ENCODE data around the gene FAM171A1.

- TF ChIP-seq, protein P1, sequence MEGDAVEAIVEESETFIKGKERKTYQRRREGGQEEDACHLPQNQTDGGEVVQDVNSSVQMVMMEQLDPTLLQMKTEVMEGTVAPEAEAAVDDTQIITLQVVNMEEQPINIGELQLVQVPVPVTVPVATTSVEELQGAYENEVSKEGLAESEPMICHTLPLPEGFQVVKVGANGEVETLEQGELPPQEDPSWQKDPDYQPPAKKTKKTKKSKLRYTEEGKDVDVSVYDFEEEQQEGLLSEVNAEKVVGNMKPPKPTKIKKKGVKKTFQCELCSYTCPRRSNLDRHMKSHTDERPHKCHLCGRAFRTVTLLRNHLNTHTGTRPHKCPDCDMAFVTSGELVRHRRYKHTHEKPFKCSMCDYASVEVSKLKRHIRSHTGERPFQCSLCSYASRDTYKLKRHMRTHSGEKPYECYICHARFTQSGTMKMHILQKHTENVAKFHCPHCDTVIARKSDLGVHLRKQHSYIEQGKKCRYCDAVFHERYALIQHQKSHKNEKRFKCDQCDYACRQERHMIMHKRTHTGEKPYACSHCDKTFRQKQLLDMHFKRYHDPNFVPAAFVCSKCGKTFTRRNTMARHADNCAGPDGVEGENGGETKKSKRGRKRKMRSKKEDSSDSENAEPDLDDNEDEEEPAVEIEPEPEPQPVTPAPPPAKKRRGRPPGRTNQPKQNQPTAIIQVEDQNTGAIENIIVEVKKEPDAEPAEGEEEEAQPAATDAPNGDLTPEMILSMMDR (conservative IDR thresholded peaks at IDR 0.05 in 1 of 2, IDR thresholded peaks at IDR 0.05 in 1 of 2; ENCODE audit: low read depth in 1 of 2, low read length in 2 of 2): no peak
- TF ChIP-seq EZH2 (IDR thresholded peaks at IDR 0.05; ENCODE audit: low read length, missing control alignments): no peak
These were observed 145.6 kb downstream of the FAM171A1 start for GRCh38 chr10:15225511-15225910.

Measured in fibroblast of lung (primary cell).